ENCODE measurements around the gene FIGNL2. TPM values are rescaled to one million over a fixed set of nuclear protein-coding genes. Genes with fewer than 3 reads are reported as not detected.
"Not testable (repeated sequence)": the region's sequence is repeated elsewhere in the genome, so short reads cannot be mapped to it uniquely, and the experiment has no call there.

Gene FIGNL2
- total RNA-seq, 2 experiments from 2014 or later, result 0.40 to 0.43 TPM

GRCh38 chr12:51801027-51801426, 47.5 kb downstream of the FIGNL2 start:
- Mint-ChIP-seq H3K27me3 (no peaks in the 10 kb centered on the region), H3K27ac (no peak overlapping the region), H3K4me1 (ENCODE audit: low read depth) (no peaks in the 10 kb centered on the region), H3K36me3 (ENCODE audit: low read depth) (no peaks in the 10 kb centered on the region), H3K4me3 (no peak overlapping the region), H3K9me3 (no peaks in the 10 kb centered on the region)
- ChIA-PET POLR2A (no interaction called here), CTCF (interaction anchor here (1.8 kb wide), 1 partner anchor 18 kb away, joined by 5 read pairs; no protein-coding TSS in a partner anchor)
- intact Hi-C loops (cut with micrococcal nuclease), result no loop called here
- ATAC-seq, result no peak
- DNase-seq, result no peak
- no peak for TF ChIP-seq CTCF (IDR thresholded peaks at IDR 0.05)

GRCh38 chr12:51798501-51798900, 50.0 kb downstream of the FIGNL2 start:
- TF ChIP-seq CTCF (IDR thresholded peaks at IDR 0.05), result no peak
- Mint-ChIP-seq H3K4me3 (no peak overlapping the region), H3K27ac (no peak overlapping the region), H3K9me3 (no peaks in the 10 kb centered on the region), H3K27me3 (no peaks in the 10 kb centered on the region), H3K4me1 (ENCODE audit: low read depth) (no peaks in the 10 kb centered on the region), H3K36me3 (ENCODE audit: low read depth) (no peaks in the 10 kb centered on the region)
- ChIA-PET CTCF (no interaction called here), POLR2A (no interaction called here)
- ATAC-seq, result no peak
- no peak for DNase-seq
- intact Hi-C loops (cut with micrococcal nuclease), result no loop called here

GRCh38 chr12:51798051-51798450, 50.5 kb downstream of the FIGNL2 start:
- POLR2A ChIA-PET; H3K9me3 Mint-ChIP-seq; ATAC-seq; intact Hi-C loops (cut with micrococcal nuclease); CTCF ChIA-PET; H3K4me3 Mint-ChIP-seq; H3K4me1 Mint-ChIP-seq (ENCODE audit: low read depth); H3K27ac Mint-ChIP-seq; H3K27me3 Mint-ChIP-seq; DNase-seq; H3K36me3 Mint-ChIP-seq (ENCODE audit: low read depth): not testable (repeated sequence)

- ATAC-seq (no peak), DNase-seq (no peak)
- no peak for TF ChIP-seq CTCF (IDR thresholded peaks at IDR 0.05)
- intact Hi-C loops (cut with micrococcal nuclease), result no loop called here
- H3K4me3 Mint-ChIP-seq, result no peak overlapping the region
- ChIA-PET CTCF (no interaction called here), POLR2A (no interaction called here)
- H3K9me3 Mint-ChIP-seq, result no peaks in the 10 kb centered on the region
- H3K36me3 Mint-ChIP-seq (ENCODE audit: low read depth), result no peaks in the 10 kb centered on the region
- no peak overlapping the region for H3K27ac Mint-ChIP-seq
- H3K4me1 Mint-ChIP-seq (ENCODE audit: low read depth), result no peaks in the 10 kb centered on the region
- no peaks in the 10 kb centered on the region for H3K27me3 Mint-ChIP-seq
These were observed 51.2 kb downstream of the FIGNL2 start for GRCh38 chr12:51797301-51797700.

GRCh38 chr12:51793201-51793600, 55.3 kb downstream of the FIGNL2 start:
- Mint-ChIP-seq H3K9me3 (no peaks in the 10 kb centered on the region), H3K4me3 (no peak overlapping the region), H3K36me3 (ENCODE audit: low read depth) (no peaks in the 10 kb centered on the region), H3K27me3 (no peaks in the 10 kb centered on the region), H3K4me1 (ENCODE audit: low read depth) (no peaks in the 10 kb centered on the region), H3K27ac (no peak overlapping the region)
- DNase-seq (no peak), ATAC-seq (no peak)
- ChIA-PET CTCF (interaction anchor here (0.6 kb wide), 1 partner anchor 1123 kb away, joined by 3 read pairs; no protein-coding TSS in a partner anchor), POLR2A (no interaction called here)
- intact Hi-C loops (cut with micrococcal nuclease), result no loop called here
- TF ChIP-seq CTCF (IDR thresholded peaks at IDR 0.05), result no peak

GRCh38 chr12:51792417-51792816, 56.1 kb downstream of the FIGNL2 start:
- no peaks in the 10 kb centered on the region for H3K36me3 Mint-ChIP-seq (ENCODE audit: low read depth)

More at GRCh38 chr12:51792417-51792816, 56.1 kb downstream of the FIGNL2 start:
- H3K27me3 Mint-ChIP-seq, result no peaks in the 10 kb centered on the region
- no peak overlapping the region for H3K27ac Mint-ChIP-seq
- no peak for TF ChIP-seq CTCF (IDR thresholded peaks at IDR 0.05)
- no peak overlapping the region for H3K4me3 Mint-ChIP-seq
- POLR2A ChIA-PET, result no interaction called here
- ATAC-seq, result no peak
- H3K9me3 Mint-ChIP-seq, result no peaks in the 10 kb centered on the region
- CTCF ChIA-PET, result interaction anchor here (1.0 kb wide), 1 partner anchor 28 kb away, joined by 4 read pairs; no protein-coding TSS in a partner anchor
- intact Hi-C loops (cut with micrococcal nuclease), result no loop called here
- no peak for DNase-seq
- H3K4me1 Mint-ChIP-seq (ENCODE audit: low read depth), result no peaks in the 10 kb centered on the region
